GM19463 (cell line): Measurements from ENCODE around the gene KRTAP4-11.
"Not testable (repeated sequence)": the region's sequence is repeated elsewhere in the genome, so short reads cannot be mapped to it uniquely, and the experiment has no call there.

Experiments used
- ATAC-seq: cut with Tn5 transposase; IDR thresholded peaks from one replicate; pipeline ENCODE4 v1.9.1; 2021; ENCODE audit warnings: mild to moderate bottlenecking, moderate library complexity; ENCODE audit not compliant: unreplicated experiment

Gene KRTAP4-11

GRCh38 chr17:41117846-41118386 lies at the start of gene KRTAP4-11:
TSS of gene KRTAP4-11 (minus strand) at chr17:41118373. CDS start at chr17:41118315, 58 bp downstream.
- ATAC-seq: not testable (repeated sequence)

GRCh38 chr17:41167561-41167960 lies 49.4 kb upstream of the KRTAP4-11 start:
- no peak for ATAC-seq

- ATAC-seq: no peak
Observed at GRCh38 chr17:41163828-41164227, 45.7 kb upstream of the KRTAP4-11 start.

GRCh38 chr17:41160648-41161047 lies 42.5 kb upstream of the KRTAP4-11 start, which contains the start of gene KRTAP4-4:
TSS of gene KRTAP4-4 (minus strand) at chr17:41160748. CDS start at chr17:41160691, 57 bp downstream.
- no peak for ATAC-seq

- ATAC-seq: not testable (repeated sequence)
Observed at GRCh38 chr17:41160190-41160589, 42.0 kb upstream of the KRTAP4-11 start.

DNA sequence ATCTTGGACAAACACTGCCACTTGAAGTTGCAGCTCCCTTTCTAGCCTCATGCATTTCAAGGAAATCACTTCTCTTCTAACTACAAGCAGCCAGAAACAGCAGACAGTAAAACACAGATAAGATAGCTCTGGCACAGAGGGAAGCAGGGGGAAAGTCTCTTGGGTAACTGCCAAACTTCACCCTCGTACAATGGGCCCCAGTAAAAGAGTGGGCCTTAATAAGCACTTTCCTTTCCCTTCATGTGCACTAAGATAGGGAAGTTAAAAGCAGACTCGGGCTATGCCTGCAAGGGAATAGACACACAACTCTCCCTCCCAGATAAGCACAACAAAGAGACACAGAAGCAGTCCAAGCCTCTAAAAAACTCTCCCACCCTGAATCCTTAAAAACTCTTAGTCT lies 35.7 kb upstream of the KRTAP4-11 start:
- no peak for ATAC-seq

DNA sequence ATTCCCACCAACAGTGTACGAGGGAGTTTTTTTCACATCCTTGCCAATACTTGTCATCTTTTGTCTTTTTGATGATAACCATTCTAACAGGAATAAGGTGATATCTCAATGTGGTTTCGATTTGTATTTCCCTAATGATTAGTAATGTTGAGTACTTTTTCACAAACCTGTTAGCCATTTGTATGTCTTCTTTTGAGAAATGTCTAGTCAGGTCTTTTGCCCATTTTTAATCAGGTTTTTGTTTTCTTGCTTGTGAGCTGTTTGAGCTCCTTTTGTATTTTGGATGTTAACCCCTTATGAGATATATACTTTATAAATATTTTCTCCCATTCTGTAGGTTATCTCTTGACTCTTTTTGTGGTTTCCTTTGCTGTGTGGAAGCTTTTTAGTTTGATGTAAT lies 33.4 kb upstream of the KRTAP4-11 start:
- ATAC-seq: no peak

GRCh38 chr17:41150026-41150425 lies 31.9 kb upstream of the KRTAP4-11 start:
- no peak for ATAC-seq

GRCh38 chr17:41149652-41149985 lies 31.4 kb upstream of the KRTAP4-11 start, which contains the start of gene KRTAP4-5:
TSS of gene KRTAP4-5 (minus strand) at chr17:41149825. CDS start at chr17:41149767, 58 bp downstream.
- ATAC-seq: no peak

DNA sequence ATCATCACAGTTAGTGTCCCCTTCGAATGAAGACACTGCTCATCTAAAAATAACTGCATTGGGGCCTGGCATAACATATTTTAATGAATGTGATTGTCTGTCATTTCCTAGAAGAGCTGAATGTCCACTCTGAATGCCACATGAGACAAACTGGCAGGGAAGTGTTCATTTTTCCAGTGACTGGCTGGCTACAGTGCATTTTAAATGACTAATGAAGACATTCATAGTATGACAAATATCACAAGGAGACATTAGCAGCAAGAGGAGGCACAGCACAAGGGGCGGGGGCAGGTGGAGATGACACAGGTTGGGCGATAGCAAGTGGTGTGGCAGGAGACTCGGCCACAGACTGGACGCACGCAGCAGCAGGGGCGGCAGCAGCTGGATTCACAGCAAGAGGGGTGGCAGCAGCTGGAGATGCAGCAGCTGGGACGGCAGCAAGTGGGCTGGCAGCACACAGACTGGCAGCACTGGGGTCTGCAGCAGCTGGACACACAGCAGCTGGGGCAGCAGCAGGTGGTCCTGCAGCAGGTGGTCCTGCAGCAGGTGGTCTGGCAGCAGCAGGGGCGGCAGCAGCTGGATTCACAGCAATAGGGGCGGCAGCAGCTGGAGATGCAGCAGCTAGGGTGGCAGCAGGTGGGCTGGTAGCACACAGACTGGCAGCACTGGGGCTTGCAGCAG lies 30.9 kb upstream of the KRTAP4-11 start:
- not testable (repeated sequence) for ATAC-seq

GRCh38 chr17:41147531-41148204 lies 29.5 kb upstream of the KRTAP4-11 start:
- ATAC-seq: no peak

GRCh38 chr17:41145261-41145660 lies 27.1 kb upstream of the KRTAP4-11 start:
- ATAC-seq: no peak

DNA sequence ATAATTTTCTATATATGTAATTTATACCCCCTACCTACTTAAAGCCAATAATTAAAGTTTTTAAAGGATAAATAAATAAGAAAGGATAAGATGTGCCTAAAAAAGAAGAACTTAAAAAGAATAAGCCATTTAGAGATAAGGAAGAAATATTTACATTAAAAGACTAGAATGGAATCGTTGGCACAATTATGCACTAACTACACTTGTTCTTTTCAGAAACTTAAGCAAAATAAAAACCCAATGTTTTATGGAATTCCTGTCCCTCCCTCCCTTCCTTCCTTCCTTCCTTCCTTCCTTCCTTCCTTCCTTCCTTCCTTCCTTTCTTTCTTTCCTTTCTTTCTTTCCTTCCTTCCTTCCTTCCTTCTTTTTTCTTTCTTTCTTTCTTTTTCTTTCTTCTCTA lies 26.7 kb upstream of the KRTAP4-11 start:
- ATAC-seq: no peak

GRCh38 chr17:41141361-41141760 lies 23.2 kb upstream of the KRTAP4-11 start:
- no peak for ATAC-seq

DNA sequence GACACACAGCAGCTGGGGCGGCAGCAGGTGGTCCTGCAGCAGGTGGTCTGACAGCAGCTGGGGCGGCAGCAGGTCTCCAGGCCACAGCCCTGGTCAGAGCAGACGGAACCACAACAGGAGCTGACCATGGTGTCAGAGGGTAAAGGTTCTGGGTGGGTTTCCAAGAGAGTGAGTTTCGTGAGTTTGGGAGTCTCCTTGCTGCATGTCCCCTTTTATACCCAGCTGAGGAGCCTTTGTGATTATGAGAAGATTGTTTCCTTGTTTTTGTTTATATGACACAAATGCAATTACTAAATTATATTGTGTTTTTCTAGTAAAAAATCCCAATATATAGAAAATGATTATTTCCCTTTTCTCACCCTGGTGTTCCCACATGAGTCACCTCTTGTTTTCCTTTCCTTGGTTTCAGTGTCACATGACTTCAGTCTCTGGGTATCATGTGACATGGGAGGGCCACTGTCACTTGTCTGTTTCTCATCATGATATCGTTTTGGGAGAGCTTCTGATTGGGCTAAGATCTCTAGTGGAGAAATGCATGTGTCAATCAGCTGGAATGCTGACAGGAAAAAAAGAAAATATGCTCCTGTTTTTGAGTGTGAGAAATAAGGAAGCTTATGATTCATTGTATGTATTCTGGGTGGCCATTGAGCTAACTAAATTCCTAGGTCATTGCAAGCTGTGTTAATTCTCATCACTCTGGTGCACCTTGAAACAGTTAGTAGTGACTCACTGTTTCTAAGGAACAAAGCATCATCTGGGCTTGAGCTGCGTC lies 22.4 kb upstream of the KRTAP4-11 start, which contains the start of gene KRTAP4-6:
Gene KRTAP4-6, minus strand, starts transcription at position 185 of the 772 bp plus-strand sequence. Its CDS starts 57 bp downstream, at position 128.
- no peak for ATAC-seq

- ATAC-seq: not testable (repeated sequence)
Observed at GRCh38 chr17:41139865-41140264, 21.7 kb upstream of the KRTAP4-11 start.

DNA sequence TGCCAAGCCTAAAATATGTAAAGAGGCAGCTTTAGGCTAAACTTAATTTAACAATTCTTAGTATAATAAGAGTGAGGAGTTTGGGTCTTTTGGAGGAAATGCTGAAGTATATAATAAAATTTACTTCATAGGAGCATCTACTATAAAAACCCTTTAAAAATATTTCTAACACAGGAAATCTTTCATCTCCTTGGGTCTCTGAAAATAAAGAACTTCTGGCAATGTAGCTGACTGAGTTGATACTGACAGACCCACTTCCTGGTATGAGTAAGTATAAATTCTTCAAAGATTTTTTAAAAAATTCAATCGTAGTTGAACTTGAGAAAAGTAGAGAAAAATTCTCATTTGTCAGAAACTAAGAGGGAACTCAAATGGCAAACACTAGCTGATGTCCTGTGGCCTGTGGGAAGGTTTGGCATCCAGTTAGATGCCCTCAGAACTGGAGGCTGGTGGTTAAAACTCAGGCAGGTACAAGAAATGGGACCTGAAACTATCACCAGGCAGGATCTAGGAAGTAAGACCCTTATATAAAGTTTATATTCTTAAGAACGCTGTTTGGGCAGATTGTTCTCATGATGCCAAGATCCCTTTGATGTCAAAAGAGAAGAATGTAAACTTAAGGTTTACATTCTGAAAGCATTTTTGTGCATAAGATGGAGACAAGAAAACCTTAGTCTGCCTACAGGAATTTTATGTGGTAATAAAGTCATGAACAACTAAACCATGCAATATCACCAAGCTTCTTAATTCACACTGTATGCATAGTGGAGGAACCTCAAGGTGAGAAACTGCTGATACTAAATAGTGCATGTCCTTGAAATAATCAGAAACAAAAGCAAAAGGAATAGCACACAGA lies 15.9 kb upstream of the KRTAP4-11 start:
- ATAC-seq: no peak

DNA sequence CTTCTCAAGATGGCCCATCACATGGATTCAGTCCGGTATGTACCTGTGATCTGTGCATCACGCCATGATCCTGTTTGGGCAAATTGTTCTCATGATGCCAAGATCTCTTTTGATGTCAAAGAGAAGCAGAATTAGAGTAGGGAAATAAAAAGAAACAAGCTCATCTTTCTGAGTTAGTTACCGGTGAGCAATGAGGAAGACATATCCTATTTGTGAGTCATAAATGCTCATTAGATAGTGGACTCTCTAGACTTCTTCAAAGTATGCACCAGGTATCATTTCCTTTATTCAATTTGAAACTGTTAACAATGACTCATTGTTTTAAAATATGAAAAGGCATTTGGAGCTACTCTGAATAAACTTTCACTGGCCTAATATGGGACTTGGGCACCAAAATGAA lies 13.8 kb upstream of the KRTAP4-11 start:
- no peak for ATAC-seq

DNA sequence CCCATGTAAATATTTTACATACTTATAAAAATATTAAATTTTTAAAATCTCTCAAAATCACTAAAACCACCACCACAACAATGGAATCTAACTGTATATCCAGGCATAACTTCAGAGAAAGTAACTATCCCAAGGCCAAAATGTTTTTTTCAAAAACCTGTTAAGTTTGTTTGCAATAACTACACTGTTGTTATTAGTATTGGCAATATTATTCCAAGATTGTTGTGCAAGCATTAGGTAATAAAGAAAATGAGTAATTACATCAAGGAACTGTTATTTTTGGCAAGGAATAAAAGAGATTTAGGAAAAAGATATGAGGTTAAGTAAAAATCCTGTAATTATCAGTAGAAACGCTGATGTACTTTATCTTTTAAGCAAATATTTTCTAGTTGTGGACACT lies 9.2 kb upstream of the KRTAP4-11 start:
- ATAC-seq: no peak

DNA sequence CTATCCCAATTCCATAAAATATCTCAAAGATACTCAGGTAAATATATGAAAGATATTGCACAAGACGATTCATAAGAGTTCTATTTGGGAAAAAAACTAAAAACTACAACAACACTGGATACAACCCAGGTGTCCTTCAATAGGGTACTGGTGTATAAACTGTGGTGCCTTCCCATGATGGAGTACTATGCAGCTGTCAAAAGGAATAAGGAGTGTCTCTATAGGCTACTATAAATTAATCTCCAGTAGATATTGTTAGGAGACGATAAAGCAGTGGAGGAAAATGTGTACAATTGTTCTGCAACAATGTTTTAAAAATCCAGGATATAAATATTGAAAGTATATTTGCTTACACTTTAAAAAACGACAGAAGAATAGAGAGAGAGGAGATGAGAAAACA lies 8.2 kb upstream of the KRTAP4-11 start:
- no peak for ATAC-seq
